Measurements from ENCODE around the gene ENDOV.

- TF ChIP-seq CTCF (IDR thresholded peaks at IDR 0.05) = no peak
- no peak for TF ChIP-seq POLR2AphosphoS5 (IDR thresholded peaks at IDR 0.05)
These were observed 27.8 kb downstream of the ENDOV start for GRCh38 chr17:80442764-80443163.

Data from suprapubic skin (tissue), 3 donors.